ENCODE data around the gene RPN1.
A peak's percentile ranks its signal among the peaks of the same experiment; 100 is the strongest.
"Not testable (repeated sequence)": the region's sequence is repeated elsewhere in the genome, so short reads cannot be mapped to it uniquely, and the experiment has no call there.

The RPN1 gene

GRCh38 chr3:128610451-128611070 is 40.1 kb downstream of the RPN1 start:
- no peak for DNase-seq

- DNase-seq = no peak
Observed at GRCh38 chr3:128609294-128609693, 41.3 kb downstream of the RPN1 start.

GRCh38 chr3:128607710-128608048 is 42.9 kb downstream of the RPN1 start:
- DNase-seq = no peak

GRCh38 chr3:128606094-128606493 is 44.5 kb downstream of the RPN1 start:
- DNase-seq = no peak

- no peak for DNase-seq
Observed at GRCh38 chr3:128605091-128606046, 45.2 kb downstream of the RPN1 start.

- DNase-seq = peak in 3 of 56 donors; percentile 13 to 14 (median 13)
Observed at GRCh38 chr3:128603811-128604775, 46.5 kb downstream of the RPN1 start.

GRCh38 chr3:128603313-128603712 is 47.3 kb downstream of the RPN1 start:
- no peak for DNase-seq

GRCh38 chr3:128598884-128599664 is 51.5 kb downstream of the RPN1 start:
- no peak for DNase-seq

GRCh38 chr3:128597900-128598299 is 52.7 kb downstream of the RPN1 start:
- DNase-seq = no peak

GRCh38 chr3:128592864-128593263 is 57.8 kb downstream of the RPN1 start:
- no peak for DNase-seq

- DNase-seq = no peak
Observed at GRCh38 chr3:128591738-128592426, 58.7 kb downstream of the RPN1 start.

GRCh38 chr3:128590948-128591347 is 59.7 kb downstream of the RPN1 start:
- no peak for DNase-seq

- DNase-seq = not testable (repeated sequence)
Observed at GRCh38 chr3:128589985-128590384, 60.6 kb downstream of the RPN1 start.

- no peak for DNase-seq
Observed at GRCh38 chr3:128588147-128588546, 62.5 kb downstream of the RPN1 start.

GRCh38 chr3:128587391-128587790 is 63.2 kb downstream of the RPN1 start:
- no peak for DNase-seq

GRCh38 chr3:128586932-128587331 is 63.7 kb downstream of the RPN1 start:
- DNase-seq = not testable (repeated sequence)

- DNase-seq = not testable (repeated sequence)
Observed at GRCh38 chr3:128586391-128586790, 64.2 kb downstream of the RPN1 start.

GRCh38 chr3:128585974-128586373 is 64.6 kb downstream of the RPN1 start:
- DNase-seq = no peak

GRCh38 chr3:128585189-128585588 is 65.4 kb downstream of the RPN1 start:
- no peak for DNase-seq

- DNase-seq = peak in 53 of 56 donors; percentile 10 to 85 (median 59)
Observed at GRCh38 chr3:128584412-128585020, 66.1 kb downstream of the RPN1 start.

All from nucleus accumbens (tissue), 56 donors.